ENCODE data around the gene MEN1.

MEN1 gene

GRCh38 chr11:64770120-64770519, 40.2 kb downstream of the MEN1 start:
- no peak for TF ChIP-seq CTCF (IDR thresholded peaks at IDR 0.05; ENCODE audit: low read depth, low read length, missing control alignments)
- no peak for DNase-seq (ENCODE audit: extremely low read depth, low read depth)
- no peak overlapping the region for H3K4me3 ChIP-seq (replicated peaks; ENCODE audit: low read depth, low read length)

GRCh38 chr11:64769283-64769682, 41.1 kb downstream of the MEN1 start:
- TF ChIP-seq CTCF (IDR thresholded peaks at IDR 0.05; ENCODE audit: low read depth, low read length, missing control alignments), result no peak
- H3K4me3 ChIP-seq (replicated peaks; ENCODE audit: low read depth, low read length), result no peak overlapping the region
- DNase-seq (ENCODE audit: extremely low read depth, low read depth), result no peak

GRCh38 chr11:64768300-64768694, 42.1 kb downstream of the MEN1 start:
- DNase-seq (ENCODE audit: extremely low read depth, low read depth), result no peak
- TF ChIP-seq CTCF (IDR thresholded peaks at IDR 0.05; ENCODE audit: low read depth, low read length, missing control alignments), result no peak
- no peak overlapping the region for H3K4me3 ChIP-seq (replicated peaks; ENCODE audit: low read depth, low read length)

- DNase-seq (ENCODE audit: extremely low read depth, low read depth), result no peak
- TF ChIP-seq CTCF (IDR thresholded peaks at IDR 0.05; ENCODE audit: low read depth, low read length, missing control alignments), result peak; percentile 72
- H3K4me3 ChIP-seq (replicated peaks; ENCODE audit: low read depth, low read length), result no peak overlapping the region
Measured at GRCh38 chr11:64767344-64768299, 42.7 kb downstream of the MEN1 start.

- H3K4me3 ChIP-seq (replicated peaks; ENCODE audit: low read depth, low read length), result no peak overlapping the region
- no peak for TF ChIP-seq CTCF (IDR thresholded peaks at IDR 0.05; ENCODE audit: low read depth, low read length, missing control alignments)
- DNase-seq (ENCODE audit: extremely low read depth, low read depth), result no peak
Measured at GRCh38 chr11:64766881-64767280, 43.5 kb downstream of the MEN1 start.

GRCh38 chr11:64765851-64766665, 44.3 kb downstream of the MEN1 start:
- DNase-seq (ENCODE audit: extremely low read depth, low read depth), result no peak
- no peak for TF ChIP-seq CTCF (IDR thresholded peaks at IDR 0.05; ENCODE audit: low read depth, low read length, missing control alignments)
- no peak overlapping the region for H3K4me3 ChIP-seq (replicated peaks; ENCODE audit: low read depth, low read length)
